GM19328 (cell line): Measurements from ENCODE around the gene GRIK5.
"Not testable (repeated sequence)": the region's sequence is repeated elsewhere in the genome, so short reads cannot be mapped to it uniquely, and the experiment has no call there.

Experiments
- ATAC-seq: cut with Tn5 transposase; IDR thresholded peaks from one replicate; pipeline ENCODE4 v1.9.1; 2021; ENCODE audit warnings: mild to moderate bottlenecking, moderate library complexity; ENCODE audit not compliant: unreplicated experiment

The GRIK5 gene

DNA sequence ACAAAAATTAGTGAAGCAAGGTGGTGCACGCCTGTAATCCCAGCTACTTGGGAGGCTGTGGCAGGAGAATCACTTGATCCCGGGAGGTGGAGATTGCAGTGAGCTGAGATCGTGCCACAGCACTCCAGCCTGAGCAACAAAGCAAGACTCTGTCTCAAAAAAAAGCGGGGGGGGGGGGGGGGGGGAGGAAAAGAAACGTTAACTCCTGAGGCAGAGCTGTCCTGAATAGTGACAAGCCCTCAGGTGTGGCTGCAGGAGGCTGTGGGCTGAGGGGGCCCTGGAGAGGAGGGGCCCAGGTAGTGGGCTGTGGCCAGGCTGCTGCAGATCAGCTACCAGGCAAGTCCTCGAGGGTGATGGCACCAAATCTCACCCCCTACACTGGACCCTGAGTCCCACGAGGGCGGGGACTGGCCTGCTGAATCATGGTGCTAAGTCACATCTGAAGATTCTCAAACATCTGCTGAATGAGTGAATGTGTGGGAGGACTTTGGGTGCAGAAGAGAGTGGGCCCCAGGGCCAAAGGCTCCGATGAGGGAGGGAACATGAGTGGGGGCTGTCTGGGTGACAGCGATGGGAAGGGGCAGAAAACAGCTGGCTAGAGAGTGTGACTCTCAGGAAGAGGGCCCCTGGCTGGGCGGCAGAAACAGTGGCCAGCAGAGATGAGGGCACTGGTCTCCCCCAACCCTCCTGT, 51.4 kb downstream of the GRIK5 start:
- ATAC-seq: no peak

DNA sequence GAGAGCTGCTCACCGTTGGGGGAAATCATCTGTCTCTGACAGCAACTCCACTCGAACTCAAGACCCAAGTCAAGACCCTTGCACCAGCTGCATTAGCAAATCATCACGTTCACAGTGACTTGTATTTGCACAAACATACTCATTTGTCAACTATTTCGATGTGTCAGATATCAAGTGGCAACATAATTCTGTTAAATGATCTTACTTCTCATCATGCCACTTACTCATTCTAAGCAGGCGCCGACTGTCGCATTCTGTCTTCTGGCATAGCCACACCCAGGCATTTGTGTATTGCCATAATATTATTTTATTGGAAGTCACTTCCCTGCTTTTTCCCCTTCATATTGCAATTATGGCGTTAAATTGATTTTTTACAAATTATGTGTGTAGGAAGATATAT, 53.0 kb downstream of the GRIK5 start:
- ATAC-seq: no peak

DNA sequence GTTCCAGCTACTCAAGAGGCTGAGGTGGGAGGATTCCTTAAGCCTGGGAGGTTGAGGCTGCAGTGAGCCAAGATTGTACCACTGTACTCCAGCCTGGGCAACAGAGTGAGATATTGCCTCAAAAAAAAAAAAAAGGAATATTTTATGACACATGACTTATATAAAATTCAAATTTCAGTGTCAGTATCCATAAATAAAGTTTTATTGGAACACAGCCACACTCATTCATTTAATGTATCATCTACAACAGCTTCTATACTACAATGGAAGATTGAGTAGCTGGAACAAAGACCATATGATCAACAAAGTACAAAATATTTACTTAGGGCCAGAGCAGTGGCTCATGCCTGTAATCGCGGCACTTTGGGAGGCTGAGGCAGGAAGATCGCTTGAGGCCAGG, 57.3 kb downstream of the GRIK5 start:
- not testable (repeated sequence) for ATAC-seq

DNA sequence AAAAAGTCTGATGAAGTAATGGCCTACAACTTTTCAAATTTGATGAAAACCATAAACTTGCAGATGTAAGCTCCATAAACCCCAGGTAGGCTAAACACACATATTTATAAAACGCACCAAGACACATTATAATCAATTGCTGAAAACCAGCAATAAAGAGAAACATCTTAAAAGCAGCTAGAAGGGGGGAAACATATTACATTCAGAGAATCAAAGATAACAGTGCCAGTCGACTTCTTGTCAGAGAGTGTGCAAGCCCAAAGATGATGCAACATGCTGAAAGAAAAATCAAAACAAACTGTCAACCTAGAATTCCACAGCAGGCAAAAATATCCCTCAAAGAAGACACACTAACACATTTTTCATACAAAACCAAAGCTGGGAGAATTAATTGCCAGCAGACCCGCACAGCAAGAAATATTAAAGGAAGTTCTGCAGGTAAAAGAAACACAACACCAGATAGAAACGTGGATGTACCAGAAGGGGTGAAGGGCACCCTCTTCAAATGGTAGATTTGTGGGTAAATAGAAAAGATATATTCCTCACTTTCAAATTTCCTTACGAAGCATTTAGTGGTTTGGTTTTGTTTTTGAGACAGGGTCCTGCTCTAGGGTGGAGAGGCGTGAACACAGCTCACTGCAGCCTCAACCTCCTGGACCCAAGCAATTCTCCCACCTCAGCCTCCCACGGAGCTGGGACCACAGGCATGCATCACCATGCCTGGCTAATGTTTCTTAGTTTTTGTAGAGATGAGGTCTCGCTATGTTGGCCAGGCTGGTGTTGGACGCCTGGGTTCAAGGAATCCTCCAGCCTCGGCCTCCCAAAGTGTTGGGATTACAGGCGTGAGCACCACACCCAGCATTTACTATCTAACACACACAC, 59.5 kb downstream of the GRIK5 start:
- ATAC-seq: no peak

DNA sequence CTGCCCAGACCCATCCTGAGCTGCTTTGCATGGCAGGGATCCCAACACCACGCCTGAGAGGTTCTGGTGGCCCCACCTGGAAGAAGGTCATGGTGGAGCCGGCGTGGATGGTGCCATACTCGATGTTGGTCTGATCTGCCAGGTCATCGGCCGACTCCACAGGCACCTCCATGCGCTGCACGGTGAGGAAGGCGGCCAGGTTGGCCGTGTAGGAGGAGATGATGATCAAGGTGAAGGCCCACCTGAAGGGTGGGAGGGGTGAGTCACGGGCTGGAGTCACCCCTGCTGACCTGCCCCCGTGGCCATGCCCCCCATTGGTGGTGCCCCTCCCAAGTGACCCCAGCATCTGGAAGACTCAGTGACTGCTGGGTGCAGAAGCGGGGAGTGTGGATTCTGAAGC, 63.4 kb downstream of the GRIK5 start:
- no peak for ATAC-seq

DNA sequence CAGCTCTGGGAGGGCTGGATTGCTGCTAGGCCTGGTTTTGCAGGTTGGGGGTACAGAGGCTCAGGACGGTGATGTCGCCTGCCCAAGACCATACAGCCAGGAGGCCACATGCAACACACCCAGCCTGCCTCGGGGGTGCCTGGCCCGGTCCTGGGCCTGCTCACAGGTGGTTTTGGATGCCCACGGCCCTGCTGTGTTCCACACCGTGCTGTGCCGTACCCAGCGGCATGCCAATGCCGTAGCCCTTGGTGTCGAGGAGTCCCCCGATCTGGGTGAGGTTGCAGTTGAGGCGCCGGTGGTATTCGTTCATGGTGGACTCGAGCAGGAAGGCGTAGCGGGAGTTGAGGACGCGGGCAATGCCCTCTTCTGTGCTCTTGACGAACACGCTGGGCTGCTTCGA, 64.5 kb downstream of the GRIK5 start:
- no peak for ATAC-seq

DNA sequence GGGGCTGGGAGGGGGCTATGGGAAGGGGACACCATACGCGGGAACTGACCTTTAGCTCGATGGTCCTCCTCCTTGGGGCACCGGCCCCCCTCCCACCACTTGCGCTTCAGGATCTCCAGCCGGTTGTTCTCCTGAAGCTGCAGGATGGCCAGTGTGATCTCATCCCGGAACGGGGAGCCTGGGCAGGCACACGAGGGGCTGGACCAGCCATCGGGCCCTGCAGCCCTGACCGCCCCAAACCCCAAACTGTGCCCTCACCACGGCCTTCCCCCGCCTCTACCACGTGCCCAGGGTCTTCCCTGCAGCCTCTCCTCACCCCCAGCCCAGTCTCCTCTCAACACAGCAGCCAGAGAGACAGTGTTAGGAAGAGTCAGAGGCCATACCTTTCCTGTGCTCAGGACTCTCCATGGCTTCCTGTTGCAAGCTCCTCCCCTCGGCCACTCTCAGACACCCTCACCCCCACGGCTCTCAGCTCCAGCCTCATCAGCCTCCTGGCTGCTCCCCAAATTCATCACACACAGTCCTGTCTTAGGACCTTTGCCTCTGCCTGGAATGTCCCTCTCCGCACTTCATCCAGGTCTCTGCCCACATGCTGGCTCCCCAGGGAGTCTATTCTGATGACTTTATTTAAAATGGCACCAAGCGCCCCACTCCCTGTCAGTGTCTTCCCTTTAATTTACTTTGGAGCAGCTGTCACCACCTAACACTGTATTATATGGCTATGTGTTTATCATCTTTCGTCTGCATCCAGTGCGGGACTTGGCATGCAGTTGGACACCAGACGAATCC, 66.3 kb downstream of the GRIK5 start:
- no peak for ATAC-seq

DNA sequence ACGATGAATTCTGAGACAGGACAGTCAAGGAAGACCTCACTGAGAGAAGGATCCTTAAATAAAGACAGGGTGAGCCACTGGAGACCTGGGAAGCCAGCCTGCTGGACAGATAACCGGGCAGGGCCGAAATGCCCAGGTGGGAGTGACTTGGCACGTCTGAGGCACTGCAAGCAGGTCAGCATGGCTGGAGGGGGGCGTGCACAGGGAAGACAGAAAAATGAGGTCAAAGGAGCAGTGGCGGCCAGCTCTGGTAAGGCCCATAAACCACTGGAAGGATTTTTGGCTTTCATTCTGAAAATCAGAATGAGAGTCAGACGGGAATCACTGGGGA, 70.2 kb downstream of the GRIK5 start:
- ATAC-seq: no peak

DNA sequence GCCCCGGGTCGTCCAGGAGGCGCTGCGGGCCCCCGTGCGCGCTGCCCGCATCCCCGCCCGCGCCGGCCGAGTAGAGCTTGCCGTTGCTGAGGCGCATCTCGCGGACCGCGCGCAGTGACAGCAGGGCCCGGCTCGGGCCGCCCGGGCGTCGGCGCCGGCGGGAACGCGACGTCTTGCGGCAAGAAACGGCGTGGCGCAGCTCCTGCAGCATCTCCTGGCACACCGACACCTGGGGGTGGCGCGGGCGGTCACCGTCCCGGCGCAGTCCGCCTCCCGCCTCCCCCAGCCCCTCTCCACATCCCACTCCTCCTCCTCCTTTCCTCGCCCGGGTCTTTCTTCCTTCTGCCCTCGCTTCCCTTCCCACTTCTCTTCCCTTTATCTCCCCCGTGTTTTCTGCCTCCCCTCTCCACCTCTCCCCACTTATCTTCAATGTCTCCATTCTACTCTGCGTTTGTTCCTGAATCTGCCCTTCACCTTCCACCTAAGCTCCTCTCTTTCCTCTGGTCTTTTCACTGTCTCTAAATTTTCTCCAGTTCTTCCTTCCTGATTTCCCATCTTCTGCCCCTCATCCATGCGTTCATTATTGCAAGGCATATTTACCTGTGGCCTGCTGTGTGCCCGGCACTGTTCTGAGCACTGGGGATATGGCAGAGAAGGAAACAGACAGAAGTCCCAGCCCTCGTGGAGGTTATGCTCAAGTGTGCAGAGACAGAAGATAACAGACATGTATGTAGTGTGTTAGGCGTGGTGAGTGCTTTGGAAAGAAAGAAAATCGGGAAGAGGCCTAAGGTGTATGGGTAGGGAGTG, 70.7 kb downstream of the GRIK5 start:
- ATAC-seq: no peak

DNA sequence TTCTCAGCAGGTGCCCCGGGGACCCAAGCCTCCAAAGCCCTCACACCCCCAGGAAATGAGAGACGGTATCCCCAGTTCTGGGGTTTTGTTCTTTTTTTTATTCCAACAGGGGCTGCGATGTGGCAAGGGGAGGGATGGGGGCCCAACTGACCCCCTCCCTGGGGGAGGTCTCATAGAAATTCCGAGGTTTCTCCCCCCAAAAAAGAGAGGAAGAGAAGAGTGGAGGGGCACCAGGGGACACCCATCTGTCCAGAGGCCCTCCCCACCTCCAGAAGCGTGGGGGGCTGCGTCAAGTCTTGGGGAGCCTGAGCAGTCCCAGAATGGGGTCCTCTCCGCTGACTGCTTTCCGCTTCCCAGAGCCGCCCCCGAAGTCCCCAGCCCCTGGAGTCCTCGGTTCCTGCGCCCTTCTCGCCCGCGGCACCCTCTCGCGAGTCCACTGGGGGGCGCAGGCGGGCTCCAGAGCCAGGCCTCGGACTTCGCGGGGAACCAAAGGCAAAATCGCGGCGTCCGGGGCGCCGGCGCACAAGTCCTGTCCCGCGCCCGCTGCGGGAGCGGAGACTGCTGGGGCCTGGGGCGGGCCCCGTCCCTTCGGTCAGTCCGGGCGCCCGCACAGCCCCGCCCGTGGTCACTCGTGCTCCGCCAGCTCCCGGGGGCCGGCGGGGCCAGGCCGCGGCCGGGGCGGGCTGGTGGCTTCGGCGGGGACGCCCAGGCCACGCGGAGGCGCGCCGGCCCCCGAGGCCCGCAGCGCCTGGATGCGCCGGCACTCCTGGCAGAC, 71.6 kb downstream of the GRIK5 start:
- ATAC-seq: no peak

DNA sequence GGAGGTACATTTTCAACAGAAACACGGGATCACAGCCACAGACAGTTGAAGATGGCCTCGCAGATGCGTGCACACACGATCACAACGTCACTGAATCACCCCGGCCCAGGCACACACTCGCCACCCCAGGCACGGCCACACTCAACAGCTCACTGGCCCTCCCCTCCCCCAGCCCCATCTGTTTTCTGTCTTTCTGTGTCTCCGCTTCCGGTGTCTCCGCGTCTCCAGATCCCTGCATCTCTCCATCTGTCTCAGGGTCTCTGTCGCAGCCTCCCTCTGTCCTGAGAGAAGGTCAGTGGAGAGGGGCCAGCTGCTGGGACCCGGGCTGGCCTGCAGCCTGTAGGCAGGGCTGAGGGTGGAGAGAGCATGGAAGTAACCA, 72.2 kb downstream of the GRIK5 start:
- ATAC-seq: no peak

DNA sequence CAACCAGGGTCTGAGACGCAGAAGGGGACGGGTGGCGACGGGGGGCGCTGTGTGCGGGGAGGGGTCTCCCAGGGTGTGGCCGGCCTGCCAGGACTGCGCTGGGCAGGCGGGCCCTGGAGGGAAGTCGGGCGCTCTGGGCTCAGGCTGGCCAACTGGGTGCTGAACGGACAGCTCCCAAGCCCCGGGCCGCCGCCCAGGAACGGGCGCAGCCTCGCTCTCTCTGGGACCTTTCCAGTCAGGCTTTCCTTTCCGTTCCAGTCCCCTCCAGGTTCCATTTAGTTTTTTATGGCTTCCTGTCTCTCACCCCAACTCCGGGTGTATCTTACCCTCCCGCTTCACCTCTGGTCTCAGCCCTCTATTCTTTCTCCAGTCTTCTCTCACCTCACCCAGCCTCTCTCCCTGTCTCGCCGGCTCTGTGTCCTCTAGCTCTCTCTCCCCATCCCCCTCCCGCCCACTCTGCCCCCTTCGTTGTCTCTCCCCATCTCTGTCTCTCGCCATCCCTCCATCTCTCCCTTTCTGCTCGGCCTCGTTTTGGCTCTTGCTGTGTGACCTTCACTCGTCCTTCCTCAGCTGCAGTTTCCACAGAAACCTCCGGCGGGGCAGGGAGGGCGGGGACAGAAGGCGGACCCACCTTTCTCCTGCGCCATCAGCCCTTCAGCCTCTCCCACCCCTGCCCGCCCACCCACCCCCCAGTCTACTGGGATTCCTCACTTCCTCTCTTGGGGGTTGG, 72.7 kb downstream of the GRIK5 start:
- ATAC-seq: no peak

DNA sequence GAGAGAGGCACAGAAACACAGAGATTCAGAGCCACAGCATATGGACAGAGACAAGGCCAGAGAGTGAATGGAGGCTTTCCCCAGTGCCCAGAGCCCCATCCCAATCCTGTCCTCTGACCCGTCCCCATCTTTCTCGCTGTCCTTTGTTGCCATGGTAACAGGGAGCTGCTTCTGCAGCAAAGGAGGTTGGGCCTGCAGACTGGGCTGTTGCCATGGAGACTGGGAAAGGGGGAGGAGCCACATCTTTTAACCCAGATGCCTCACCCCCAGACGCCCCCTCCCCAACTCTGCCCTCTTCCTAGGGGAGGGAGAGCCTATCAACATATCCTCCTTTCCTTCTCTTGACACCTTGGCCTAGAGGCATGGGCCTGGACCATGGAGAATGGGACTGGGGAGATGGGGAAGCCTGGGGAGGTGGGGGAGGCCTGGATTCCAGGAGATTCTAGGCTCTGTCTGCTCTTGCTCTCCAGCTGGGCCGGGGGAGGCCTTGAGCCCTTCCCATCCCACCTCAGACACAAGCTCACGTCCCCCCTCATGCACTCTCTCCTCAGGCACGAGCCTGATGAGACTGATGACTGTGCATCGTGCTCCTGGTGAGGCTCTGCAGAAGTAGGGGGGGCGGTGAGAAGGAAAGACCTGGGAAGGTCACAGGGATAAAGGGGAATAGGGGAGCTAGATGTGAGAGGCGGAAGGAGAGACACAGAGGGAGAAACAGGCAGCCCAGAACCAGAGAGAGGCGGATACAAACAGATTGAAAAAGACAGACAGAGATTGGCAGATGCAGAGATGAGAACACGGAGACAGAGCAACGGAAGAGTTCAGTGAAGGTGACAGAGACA, 73.8 kb downstream of the GRIK5 start:
- no peak for ATAC-seq

DNA sequence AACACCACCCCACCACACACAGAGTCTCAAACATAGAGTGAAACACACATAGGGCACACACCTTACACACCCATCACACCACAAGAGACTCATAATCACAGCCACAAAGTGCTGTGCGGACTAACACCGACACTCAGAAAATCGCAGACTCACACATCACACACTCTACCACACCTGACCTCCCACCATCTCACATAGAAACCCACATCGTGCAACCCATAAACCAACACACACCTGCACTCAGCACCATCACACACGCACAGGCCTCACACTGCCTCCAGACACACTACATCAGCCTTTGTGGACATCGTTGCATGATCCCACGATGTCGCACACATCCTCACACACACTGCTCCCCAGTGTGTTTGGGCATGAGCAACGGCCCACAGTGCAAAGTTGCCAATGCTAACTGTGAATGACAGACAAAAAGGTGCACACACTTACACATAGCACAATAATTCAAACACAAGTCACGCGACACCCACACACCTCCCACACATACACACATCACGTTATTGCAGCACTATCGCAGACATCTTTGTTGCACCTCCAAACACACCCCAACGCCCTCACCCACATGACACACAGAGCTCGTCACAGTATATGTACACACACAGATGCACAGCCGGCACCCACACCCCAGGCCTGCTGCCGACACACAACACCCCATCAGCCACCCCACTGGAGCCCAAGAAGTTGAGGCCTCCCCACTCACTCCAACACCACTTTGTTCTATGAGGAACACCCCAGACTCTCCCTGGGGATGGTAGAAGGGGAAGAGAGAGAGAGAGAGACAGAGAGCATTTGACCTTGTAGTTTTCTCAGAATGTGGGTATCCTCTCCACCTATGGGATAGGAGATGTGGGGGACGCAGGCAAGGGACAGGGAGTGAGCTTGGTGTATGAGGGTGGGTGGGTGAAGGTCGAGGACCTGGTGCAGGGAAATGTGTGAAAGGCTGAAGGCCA, 74.7 kb downstream of the GRIK5 start:
- no peak for ATAC-seq

DNA sequence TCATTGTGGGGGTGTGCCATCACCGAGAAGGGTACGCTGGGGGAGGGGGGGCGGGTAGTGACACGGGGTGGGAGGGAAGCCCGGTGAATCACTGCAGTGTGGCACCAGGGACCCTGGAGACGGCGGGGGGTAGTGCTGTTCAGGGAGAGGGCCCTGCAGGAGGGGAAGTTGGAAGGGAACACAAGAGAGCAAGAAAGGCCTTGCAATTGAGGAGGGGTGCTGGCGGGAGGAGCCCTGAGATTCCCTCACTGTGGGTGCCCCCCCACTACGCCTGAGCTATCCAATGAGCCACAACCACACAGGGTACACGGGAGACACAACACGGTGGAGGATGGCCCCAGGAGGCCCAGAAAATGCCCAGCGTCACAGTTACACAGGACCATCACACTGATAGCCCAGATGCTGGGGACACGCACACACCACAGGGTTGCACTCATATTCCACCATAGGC, 75.5 kb downstream of the GRIK5 start:
- ATAC-seq: no peak

DNA sequence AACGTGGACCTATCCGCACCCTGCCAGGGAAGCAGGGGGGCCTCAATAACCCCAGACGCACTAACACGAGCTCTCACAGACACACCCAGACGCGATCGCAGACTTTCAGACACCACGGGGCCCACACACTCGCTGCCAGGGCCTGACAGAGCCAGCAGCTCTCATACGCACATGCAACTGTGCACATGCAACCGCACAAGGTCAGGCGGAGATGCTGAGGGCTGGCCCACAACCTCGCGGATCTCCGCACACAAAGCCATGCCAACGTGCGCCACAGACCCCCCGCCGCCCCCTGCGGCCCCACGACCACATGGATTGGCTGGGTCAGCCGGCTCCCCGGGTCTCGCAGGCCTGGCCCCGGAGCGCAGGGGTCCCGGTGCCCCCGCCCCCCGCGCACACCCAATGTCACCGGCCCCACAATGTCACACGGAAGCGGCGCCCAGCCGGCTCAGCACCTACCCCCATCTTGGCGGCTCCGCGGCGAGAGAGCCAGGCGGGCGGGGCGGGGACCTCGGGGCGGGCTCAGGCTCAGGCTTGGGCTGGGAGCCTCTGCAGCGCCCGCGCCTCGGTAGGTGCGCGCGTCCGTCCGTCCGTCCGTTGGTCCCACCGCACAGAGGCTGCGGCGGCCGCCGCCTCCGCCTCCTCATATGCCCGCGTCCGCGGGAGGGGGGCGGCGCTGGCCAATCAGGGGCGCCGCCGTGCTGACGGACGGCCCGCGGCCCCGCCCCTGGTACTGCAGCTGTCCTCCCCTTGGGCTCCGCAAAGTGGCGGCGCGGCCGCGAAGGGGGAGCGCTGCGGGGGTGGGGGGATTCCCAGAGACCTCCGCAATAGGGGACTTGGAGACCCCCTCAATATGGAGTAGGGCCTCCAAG, 76.2 kb downstream of the GRIK5 start, which contains the start of gene ATP1A3:
TSS of gene ATP1A3 (minus strand) at position 619 of the 872 bp plus-strand sequence. CDS start at position 465, 154 bp downstream.
- no peak for ATAC-seq
